ENCODE data around the gene GABRA5. TPM values are rescaled to one million over a fixed set of nuclear protein-coding genes. Genes with fewer than 3 reads are reported as not detected.

GABRA5 gene
- total RNA-seq, 4 donors from 2014 or later: not detected

DNA sequence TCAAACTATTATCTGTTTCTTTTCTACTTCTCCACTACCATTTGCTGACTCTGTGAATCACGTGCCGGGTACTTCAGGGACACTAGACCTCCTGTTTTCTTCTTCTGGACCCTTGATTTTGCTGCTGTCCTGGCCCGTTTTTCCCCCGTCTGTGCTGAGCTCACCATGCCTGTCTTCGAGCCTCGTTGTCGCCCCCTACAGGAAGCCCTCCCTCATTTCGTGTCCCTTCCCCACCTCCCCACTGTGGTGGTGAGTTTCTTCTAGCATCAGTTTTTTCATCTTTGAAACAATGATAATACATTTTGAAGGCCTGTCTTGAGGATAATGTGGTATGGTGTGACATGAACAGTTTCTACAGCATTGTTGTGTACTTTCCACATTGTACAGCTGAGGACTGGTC, 117.0 kb downstream of the GABRA5 start:
- intact Hi-C loops (cut with DNase I; ENCODE audit: low total_unique reads): no loop called here
- no peak for TF ChIP-seq POLR2A (IDR thresholded peaks at IDR 0.05)
- TF ChIP-seq, protein P1, sequence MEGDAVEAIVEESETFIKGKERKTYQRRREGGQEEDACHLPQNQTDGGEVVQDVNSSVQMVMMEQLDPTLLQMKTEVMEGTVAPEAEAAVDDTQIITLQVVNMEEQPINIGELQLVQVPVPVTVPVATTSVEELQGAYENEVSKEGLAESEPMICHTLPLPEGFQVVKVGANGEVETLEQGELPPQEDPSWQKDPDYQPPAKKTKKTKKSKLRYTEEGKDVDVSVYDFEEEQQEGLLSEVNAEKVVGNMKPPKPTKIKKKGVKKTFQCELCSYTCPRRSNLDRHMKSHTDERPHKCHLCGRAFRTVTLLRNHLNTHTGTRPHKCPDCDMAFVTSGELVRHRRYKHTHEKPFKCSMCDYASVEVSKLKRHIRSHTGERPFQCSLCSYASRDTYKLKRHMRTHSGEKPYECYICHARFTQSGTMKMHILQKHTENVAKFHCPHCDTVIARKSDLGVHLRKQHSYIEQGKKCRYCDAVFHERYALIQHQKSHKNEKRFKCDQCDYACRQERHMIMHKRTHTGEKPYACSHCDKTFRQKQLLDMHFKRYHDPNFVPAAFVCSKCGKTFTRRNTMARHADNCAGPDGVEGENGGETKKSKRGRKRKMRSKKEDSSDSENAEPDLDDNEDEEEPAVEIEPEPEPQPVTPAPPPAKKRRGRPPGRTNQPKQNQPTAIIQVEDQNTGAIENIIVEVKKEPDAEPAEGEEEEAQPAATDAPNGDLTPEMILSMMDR (IDR thresholded peaks at IDR 0.05): no peak
- H3K4me3 ChIP-seq (ENCODE audit: low read depth, poor library complexity, severe bottlenecking): no peak overlapping the region
- no peak for DNase-seq (ENCODE audit: low spot score in 2 of 2)
- 89 to 94% methylated on average over 8 of the region's 8 CpGs for WGBS, 2 donors

DNA sequence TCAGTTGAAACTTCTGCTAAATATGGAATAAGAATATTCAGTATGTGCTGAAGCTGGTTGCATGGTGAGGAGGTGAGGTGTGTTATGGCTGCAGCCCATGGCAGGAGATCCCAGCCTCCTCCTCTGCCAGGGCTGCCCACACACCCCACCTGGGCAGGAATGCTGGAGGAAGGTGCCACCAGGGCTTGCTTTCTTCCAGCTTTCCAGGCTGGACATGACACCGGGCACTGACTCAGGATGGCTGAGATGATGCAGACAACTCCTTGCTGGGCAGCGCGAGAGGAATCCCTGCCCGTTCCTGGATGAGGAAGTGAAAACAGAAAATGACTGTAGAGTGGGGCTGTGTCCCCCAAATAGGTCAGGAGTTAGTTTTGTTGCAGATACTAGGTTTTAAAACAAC, 118.2 kb downstream of the GABRA5 start:
- WGBS, 2 donors: 95 to 98% methylated on average over 4 of the region's 4 CpGs
- no peak for DNase-seq (ENCODE audit: low spot score in 2 of 2)
- H3K4me3 ChIP-seq (ENCODE audit: low read depth, poor library complexity, severe bottlenecking): no peak overlapping the region
- intact Hi-C loops (cut with DNase I; ENCODE audit: low total_unique reads): no loop called here
- TF ChIP-seq POLR2A (IDR thresholded peaks at IDR 0.05): no peak
- TF ChIP-seq, protein P1 (IDR thresholded peaks at IDR 0.05): no peak

DNA sequence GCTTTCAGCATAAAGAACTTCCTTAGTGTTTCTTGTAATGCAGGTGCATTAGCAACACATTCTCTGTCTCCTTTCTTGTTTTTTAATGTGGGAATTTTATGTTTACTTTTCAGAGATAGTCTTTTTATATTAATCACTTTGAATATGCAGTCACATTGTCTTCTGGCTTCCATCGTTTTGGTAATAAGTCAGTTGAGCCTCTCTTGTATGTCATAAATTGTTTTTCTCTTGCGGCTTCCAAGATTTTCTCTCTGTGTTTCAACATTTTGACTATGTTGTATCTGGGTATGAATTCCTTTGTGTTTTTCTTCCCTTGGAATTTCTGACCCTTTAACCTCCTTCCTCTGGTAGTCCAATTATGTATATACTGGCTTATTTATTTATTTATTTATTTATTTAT, 129.4 kb downstream of the GABRA5 start:
- no peak for DNase-seq (ENCODE audit: low spot score in 2 of 2)
- TF ChIP-seq, protein P1 (IDR thresholded peaks at IDR 0.05): no peak
- no peak for TF ChIP-seq POLR2A (IDR thresholded peaks at IDR 0.05)
- WGBS, 2 donors: 93 to 95% methylated on average over 2 of the region's 2 CpGs
- intact Hi-C loops (cut with DNase I; ENCODE audit: low total_unique reads): no loop called here
- H3K4me3 ChIP-seq (ENCODE audit: low read depth, poor library complexity, severe bottlenecking): no peak overlapping the region

Other genes with a start within 250 kb of the GABRA5 start
- gene GABRB3, start 94.0 kb upstream of the GABRA5 start, total RNA-seq: 1 to 10 TPM in 2 of 4 donors, under 1 TPM in 2; 0.13 to 4.6 (median 1.1) TPM
- under 1 TPM; 0.12 to 0.49 (median 0.25) TPM for gene GABRG3, start 104.1 kb downstream of the GABRA5 start, total RNA-seq